Measurements from ENCODE around the gene MICOS13.
A peak's percentile ranks its signal among the peaks of the same experiment; 100 is the strongest.

Gene MICOS13

DNA sequence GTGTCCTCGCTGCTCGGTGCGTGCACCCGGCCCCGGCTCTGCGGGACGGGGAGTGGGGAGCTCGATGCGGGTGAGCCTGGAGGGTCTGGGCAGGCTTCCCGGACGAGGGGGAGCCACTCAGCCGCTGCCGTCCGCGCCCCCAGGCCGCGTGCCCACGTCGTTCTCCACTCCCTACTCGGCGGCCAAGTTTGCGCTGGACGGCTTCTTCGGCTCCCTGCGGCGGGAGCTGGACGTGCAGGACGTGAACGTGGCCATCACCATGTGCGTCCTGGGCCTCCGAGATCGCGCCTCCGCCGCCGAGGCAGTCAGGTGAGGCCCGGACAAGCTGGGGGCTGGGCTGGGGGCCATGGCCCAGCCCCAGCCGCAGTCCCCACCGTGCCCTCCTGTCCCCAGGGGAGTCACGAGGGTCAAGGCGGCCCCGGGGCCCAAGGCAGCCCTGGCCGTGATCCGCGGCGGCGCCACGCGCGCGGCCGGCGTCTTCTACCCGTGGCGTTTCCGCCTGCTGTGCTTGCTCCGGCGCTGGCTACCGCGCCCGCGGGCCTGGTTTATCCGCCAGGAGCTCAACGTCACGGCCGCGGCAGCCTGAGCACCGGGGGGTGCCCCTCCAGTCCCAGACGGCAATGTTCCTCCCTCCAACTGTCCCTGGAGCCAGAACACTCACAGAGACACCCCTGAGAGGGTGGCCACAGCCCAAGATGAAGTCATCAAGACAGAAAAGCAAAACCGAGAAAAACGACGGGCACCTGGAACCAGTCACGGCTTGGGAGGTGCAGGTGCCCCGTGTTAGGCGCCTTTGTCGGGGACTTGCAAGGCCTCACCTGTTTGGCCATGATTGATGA is 7.3 kb upstream of the MICOS13 start:
- DNase-seq (ENCODE audit: low read depth): no peak

DNA sequence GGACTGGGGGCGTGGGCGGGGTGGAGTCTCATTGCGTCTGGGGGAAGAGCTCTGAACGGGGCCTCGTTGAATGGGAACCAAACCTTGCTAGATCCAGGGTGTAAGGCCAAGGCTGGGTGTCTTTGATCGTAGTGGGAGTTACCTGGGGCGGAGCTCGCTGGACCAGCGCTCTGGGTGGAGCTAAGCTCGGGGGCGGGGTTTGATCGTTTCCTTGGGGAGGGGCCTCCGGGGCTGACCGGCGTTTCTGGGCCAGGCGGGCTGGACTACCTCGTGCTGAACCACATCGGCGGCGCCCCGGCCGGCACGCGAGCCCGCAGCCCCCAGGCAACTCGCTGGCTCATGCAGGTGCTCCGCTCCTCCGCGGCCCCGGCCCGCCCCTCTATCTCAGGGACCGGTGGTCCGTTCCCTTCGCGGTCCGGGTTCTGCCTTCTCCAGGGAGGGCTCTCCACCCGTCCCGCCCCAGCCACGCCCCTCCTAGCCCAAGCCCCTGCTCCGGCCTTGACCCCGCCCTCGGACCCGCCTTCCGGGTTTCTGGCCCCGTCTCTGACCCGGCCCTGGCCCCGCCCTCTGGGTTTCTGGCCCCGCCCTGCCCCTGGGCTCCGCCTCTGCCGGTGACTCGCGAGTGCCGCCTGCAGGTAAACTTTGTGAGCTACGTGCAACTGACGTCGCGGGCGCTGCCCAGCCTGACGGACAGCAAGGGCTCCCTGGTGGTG is 6.5 kb upstream of the MICOS13 start:
- peak; percentile 88 for DNase-seq (ENCODE audit: low read depth)

DNA sequence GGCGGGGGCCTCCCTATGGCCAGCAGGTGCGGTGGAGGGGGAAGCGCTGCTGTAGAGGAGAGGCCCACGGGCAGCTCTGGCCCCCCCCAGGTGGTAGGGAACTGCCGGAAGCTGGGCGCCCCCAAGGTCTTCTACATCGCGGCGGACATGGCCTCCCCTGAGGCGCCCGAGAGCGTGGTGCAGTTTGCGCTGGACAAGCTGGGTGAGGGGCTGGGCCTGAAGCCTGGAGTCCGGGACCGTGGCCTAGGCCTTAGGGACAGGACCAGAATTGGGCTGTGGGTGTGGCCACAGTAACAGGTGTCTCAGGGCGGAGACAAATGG is 6.0 kb upstream of the MICOS13 start:
- DNase-seq (ENCODE audit: low read depth): no peak

DNA sequence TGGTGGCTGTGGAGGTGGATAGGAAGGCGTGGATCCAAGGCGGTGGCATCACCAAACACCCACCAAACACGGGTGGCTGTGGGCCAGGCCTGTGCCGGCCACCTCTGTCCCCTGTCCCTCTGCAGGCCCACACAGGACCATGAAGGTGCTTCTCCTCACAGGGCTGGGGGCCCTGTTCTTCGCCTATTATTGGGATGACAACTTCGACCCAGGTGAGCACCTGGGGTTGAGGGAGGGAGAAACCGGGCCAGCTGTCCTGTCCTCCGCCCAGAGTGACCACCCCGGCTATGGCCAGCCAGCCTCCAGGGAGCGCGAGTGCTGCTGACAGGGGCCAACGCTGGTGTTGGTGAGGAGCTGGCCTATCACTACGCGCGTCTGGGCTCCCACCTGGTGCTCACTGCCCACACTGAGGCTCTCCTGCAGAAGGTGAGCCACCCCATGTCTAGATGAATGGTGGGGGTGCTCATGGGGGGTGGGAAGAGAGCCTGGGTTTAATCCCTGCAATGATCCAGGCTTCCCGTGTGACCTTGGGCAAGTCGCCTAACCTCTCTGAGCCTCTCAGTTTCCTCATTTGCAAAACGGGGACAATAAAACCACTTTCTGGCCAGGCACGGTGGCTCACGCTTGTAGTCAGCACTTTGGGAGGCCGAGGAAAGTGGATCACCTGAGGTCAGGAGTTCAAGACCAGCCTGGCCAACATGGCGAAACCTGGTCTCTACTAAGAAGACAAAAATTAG is 4.5 kb upstream of the MICOS13 start:
- no peak for DNase-seq (ENCODE audit: low read depth)

DNA sequence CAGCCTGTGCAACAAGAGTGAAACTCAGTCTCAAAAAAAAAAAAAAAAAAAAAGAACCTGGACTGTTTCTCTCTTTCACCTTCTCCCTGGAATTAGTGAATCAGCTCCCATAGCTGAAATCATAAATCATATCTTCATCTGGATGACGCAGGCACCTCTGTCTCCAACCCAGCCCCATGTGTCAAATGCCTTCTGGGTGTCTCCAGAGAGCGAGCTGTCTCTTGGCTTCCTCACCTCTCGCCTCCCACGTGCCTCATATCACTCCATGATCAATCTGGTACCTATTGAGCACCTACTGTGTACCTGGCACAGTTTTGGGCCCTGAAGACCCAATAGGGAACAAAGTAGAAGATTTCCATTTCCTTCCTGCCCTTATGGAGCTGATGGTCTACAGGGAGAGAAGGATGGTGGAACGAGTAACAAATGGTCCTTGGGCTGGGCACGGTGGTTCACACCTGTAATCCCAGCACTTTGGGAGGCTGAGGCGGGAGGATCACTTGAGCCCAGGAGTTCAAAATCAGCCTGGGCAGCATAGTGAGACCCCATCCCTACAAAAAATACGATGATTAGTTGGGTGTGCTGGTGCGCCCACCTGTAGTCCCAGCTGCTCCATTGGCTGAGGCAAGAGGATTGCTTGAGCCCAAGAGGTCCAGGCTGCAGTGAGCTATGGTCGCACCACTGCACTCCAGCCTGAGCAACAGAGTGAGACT is 3.0 kb upstream of the MICOS13 start:
- DNase-seq (ENCODE audit: low read depth): no peak

DNA sequence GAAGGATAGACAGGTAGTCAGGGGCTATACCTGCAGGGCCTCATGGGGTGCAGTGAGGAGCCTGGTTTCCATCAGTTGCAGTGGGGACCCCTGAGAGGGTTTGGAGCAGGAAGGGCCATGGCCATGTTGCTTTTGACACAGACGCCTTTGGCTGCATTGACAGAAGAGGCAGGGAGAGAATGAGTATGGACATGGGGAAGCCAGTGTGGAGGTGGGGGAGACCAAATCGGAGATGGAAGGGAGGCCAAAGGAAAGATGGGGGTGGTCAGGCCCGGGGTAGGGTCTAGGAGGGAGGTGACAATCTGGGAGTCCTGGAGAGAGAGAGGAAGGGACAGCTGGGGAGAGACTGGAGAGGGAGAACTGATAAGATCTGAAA is 1.8 kb upstream of the MICOS13 start:
- no peak for DNase-seq (ENCODE audit: low read depth)

DNA sequence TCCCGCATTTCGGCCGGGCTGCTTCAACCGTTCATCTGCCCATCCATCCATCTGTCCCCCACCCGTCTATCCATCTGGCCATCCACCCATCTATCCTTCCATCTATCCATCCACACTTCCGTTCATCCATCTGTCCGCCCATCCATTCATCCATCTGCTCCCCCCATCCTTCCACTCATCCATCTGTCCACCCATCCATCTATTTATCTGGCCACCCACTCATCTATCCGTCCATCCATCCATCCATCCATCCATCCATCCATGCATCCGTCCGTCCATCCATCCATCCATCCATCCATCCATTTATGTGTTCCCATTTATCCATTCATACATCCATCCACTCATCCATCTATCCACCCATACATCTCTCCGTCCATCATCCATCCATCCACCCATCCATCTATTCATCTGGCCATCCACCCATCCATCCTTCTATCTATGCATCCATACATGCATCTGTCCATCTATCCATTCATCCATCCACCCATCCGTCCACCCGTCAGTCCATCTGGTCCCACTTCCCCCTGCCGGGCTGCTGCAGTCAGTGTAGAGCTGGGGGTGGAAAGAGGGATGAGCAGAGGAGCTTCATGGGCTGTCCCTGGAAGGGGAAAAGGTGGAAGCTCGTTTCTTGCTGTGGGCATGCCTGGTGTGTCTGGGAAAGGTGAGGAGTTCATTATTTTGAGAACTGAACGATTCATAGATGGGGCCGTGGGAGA is 1.2 kb upstream of the MICOS13 start:
- DNase-seq (ENCODE audit: low read depth): no peak

DNA sequence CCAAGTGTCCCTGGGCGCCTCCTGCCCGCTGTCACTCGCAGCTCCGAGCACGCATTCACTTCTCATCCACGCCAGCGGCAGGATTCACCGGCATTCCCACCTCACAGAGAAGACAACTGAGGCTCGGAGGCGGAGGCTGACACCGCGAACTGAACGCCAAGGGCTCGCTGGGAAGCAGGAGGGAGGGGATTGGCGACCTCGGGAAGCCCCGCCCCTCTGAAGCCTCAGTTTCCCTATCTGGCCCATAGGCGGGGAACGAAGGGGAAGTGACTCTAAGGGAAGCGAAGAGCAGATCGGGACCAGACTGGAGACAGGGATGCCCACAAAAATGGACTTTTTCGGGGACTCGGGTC is 256 bp downstream of the MICOS13 start:
- DNase-seq (ENCODE audit: low read depth): no peak

DNA sequence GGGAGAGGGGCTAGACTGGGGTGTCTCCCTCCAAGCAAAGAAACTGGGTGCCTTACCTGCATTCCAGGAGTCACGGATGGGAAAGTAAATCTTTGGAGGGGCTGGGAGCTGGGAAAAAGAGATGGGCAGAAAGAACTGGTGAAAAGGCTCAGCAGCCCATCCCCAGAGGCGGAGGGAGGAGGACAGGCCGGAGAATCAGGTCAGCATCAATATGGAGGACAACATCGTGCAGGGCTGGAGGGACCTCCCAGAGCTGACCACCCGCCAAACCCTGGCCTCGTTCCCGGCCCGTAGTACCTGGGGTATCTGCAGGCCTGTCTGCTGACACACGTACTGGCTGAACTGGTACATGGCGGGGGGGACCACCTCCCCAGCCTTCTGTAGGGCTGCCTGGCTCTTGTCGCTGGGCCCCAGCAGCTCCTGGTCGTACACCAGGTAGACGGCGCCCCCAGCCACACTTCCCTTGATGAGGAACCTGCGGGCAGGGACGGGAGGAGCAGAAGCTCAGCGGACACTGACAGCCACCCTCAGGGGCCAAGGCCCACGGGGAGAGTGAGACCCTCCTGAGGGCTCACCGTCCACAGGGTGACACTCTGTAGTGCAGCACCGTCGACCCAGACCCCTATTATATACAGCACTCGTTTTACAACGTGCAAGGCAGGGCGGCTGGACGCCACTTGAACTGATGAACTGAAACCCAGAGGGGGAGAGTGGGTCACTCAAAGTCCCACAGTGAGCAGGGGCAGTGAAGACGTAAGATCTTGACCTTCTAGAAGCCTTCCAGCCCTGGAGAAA is 830 bp downstream of the MICOS13 start:
- no peak for DNase-seq (ENCODE audit: low read depth)

DNA sequence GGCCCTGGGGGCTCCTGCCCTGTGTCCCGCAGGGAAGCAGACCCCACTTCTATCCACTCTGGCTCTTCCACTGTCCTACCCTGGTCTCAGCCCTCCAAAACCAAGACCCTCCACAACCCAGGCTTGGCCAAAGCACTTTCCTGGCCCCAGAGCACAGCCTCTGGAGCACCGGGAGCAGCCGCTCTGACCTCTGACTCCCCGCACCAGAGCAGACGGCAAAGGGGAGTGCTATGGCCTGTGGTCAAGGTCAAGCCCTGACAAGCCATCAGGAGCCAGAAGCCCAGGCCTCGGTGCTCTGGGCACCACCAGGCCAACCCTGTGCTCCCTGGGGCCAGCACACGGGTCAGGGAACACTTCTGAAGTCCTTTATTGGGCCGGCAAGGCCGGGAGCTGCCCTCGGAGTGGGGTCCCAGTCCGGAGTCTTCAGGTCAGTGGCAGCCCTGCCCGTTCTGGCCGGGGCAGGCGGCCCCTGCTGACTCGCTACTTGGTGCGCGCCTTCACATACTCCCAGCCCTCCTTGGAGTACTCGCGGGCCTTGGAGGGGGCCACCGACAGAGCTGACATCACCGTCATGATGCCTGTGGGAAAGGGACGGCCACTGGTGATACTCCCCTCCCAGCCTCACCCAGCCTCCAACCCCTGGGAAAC is 2.1 kb downstream of the MICOS13 start:
- DNase-seq (ENCODE audit: low read depth): no peak

DNA sequence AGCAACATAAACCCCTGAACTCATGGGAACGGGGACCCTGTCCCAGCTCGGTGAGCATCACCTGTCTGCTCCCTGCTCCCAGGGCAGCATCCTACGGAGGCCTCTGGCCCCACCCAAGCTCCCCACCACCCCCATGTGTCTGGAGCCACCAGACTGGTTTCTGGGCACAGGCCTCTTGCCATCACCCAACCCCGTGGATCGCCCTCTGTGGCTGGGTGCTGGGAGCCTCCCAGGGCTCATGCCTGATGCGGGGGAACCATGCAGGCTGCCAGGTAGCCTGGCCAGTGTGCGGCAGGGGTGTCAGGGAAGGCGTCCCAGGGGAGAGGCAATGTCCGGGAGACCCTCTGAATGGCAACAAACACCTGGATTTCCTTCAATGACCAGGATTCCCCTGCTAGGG is 2.7 kb downstream of the MICOS13 start:
- no peak for DNase-seq (ENCODE audit: low read depth)

DNA sequence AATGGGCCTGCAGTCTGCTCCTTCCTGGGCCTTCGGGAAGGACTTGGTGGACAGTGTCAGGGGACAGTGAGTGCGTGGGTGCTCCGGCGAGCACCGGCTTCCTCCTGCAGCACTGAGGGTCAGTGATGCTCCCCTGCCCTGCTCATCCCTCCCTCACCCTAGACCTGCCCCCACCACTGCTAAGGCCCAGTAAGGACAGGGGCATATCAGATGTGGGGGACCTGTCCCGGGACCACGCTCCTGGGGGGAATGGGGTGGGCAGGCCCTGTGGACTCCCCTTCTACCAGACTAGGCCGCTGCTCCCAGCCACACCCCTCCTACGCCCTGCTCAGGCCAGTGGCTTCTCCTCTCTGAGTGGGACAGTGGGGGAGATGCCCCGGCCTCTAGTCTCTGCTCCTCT is 3.2 kb downstream of the MICOS13 start:
- no peak for DNase-seq (ENCODE audit: low read depth)

DNA sequence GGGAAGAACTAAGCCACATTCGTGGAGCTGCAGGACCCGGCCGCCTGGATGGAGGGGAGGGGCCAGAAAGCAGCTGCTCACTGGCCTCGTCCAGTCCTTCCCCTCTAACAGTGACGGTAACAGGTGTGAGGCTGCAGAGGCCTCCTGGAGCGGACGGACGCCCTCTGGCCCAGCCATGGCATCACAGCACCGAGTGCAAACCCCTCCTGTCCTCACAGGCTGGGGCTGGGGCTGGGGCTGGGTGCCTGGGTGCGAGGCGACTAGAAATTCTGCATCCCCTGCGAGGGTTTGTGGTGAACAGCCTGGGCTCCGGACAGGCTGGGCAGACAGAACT is 3.6 kb downstream of the MICOS13 start:
- DNase-seq (ENCODE audit: low read depth): no peak

DNA sequence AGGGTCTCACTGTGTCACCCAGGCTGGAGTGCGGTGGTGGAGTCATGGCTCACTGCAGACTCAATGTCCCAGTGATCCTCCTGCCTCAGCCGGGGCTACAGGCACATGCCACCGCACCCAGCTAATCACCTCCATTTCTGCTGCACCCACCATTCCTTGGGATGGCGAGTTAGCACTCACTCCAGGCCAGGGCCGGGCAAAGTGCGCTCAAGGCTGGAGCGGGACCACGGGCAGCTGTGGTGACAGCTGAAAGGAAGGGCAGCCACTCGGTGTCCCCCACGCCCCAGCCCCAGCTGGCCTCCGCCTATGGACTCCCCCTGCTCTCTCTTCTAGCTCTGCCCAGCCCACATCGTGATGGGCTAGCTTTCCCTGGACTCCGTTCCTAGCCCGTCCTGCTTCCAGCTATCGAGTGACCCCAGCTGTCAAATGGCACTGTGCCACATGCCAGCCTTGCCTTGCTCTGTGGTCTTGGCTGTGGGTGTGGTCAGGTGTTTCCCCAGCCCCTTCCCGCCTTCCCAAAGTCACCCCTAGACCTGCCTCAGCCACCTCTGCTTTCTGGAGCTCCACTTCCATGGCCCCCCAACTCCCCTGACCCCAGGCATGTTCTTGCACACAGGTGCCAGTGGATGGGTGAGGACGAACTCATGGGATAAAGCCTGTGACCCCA is 4.1 kb downstream of the MICOS13 start:
- no peak for DNase-seq (ENCODE audit: low read depth)

DNA sequence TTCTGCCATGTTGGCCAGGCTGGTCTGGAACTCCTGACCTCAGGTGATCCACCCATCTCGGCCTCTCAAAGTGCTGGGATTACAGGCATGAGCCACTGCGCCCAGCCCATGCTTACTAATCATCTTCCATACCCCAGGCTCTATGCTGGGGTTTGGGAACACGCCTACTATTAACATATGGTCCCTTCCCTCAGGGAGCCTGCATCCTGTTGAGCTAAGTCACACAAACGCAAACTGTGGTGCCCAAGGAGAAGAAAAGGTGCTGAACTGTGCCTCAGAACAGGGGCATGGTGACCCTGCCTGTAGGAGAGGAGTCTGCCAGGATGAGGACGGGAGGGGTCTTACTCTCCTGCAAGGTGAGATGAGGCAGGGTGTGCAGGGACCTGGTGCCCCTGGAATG is 5.6 kb downstream of the MICOS13 start:
- DNase-seq (ENCODE audit: low read depth): no peak

DNA sequence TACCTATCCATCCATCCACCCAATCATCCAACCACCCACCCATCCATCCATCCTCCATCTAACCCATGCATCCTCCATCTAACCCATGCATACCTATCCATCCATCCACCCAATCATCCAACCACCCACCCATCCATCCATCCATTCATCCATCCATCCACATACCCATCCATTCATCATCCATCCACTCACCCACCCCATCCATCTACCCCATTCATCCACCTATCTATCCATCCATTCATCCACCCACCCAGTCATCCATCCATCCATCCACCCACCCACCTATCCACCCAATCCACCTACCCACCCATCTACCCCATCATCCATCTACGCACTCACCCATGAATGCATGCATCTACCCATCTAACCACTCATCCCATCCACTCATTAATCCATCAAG is 6.6 kb downstream of the MICOS13 start:
- no peak for DNase-seq (ENCODE audit: low read depth)

DNA sequence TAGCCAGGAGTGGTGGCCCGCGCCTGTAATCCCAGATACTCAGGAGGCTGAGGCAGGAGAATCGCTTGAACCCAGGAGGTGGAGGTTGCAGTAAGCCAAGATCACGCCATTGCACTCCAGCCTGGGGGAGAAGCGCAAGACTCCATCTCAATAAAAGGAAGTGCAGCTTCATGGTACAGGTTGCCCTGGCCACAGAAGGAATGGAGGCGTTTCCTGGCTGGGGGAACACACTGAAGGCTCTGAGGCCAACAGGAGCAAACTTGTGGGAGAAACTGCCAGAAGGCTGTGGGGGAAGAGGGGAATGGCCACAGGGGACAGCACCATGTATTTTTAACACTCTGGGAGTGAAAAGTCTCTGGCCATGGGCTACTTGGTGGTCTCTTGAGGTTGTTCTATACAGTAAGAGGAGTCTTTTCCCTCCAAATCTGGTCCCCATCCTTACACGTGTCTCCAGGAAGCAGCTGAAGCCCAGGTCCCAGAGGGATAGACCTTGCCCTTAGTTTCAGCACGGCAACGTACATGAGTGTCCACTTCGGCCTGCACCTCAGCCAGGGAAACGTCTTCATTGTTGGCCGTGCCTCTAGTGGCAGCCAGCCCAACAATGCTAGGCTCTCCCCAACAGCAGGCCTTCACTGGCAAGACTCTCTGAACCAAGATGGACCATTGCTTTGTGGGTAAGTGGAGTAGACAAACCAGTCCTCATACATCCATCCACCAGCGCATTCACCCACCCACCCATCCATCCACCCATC is 7.4 kb downstream of the MICOS13 start:
- DNase-seq (ENCODE audit: low read depth): no peak

DNA sequence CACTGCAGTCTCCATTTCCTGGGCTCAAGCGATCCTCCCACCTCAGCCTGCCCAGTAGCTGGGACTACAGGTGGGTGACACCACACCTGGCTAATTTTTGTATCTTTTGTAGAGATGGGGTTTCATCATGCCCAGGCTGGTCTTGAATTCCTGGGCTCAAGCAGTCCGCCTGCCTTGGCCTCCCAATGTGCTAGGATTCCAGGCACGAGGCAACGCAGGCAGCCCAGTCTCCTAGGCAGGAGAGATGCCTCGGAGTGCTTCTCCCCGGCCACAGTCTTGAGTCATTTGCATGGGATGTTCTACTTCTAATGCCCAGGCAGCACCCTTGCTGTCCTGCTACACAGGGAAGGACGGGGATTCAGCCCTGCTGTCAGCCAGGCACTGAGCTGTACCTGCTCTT is 8.7 kb downstream of the MICOS13 start:
- no peak for DNase-seq (ENCODE audit: low read depth)

DNA sequence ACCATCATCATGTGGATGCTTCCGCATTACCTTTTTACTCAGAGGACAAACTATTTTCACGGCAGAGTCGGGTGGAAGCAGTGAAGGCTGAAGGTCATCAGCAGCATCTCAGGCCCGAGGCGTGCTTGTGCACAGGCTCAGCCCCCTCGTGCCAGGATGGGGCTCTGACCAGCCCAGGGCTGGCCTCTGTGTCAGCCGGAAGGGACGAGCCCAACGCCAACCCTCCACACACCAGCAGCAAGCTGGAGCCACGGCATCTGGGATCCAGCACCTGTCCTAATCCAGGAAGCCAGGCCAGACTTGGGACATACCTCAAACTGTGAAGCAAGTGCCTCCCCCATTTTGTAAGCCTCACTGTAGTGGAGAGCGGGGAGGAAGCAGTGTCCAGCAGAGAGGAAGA is 11.1 kb downstream of the MICOS13 start:
- no peak for DNase-seq (ENCODE audit: low read depth)

Measured in activated T-helper 1 cell treated with Interleukin-2 at 50 U/mL for 16 hours (primary cell).